ELR (cell line): Measurements from ENCODE around the gene NPFFR1.

Source experiments
- DNase-seq: peaks from one replicate; pipeline ENCODE4 v3.0.0-alpha.2; 2015; ENCODE audit warnings: low read depth

The NPFFR1 gene

GRCh38 chr10:70283445-70284399, at the start of gene NPFFR1:
TSS of gene NPFFR1 (minus strand) at chr10:70284004. CDS start at chr10:70283676, 328 bp downstream.
- DNase-seq = no peak

GRCh38 chr10:70333268-70333667, 49.5 kb upstream of the NPFFR1 start:
- no peak for DNase-seq

- peak; percentile 93 for DNase-seq
Measured at GRCh38 chr10:70331486-70332268, 47.9 kb upstream of the NPFFR1 start.

GRCh38 chr10:70331160-70331485, 47.3 kb upstream of the NPFFR1 start:
- DNase-seq = no peak

- no peak for DNase-seq
Measured at GRCh38 chr10:70330671-70331070, 46.9 kb upstream of the NPFFR1 start.

GRCh38 chr10:70328967-70329366, 45.2 kb upstream of the NPFFR1 start:
- peak; percentile 40 for DNase-seq

- no peak for DNase-seq
Measured at GRCh38 chr10:70328018-70328417, 44.2 kb upstream of the NPFFR1 start.

GRCh38 chr10:70324951-70325781, 41.4 kb upstream of the NPFFR1 start:
- no peak for DNase-seq

- no peak for DNase-seq
Measured at GRCh38 chr10:70324339-70324861, 40.6 kb upstream of the NPFFR1 start.

GRCh38 chr10:70323697-70324338, 40.0 kb upstream of the NPFFR1 start:
- DNase-seq = no peak

- DNase-seq = no peak
Measured at GRCh38 chr10:70323138-70323696, 39.4 kb upstream of the NPFFR1 start.

GRCh38 chr10:70321897-70322890, 38.4 kb upstream of the NPFFR1 start:
- DNase-seq = no peak

GRCh38 chr10:70321233-70321632, 37.4 kb upstream of the NPFFR1 start:
- no peak for DNase-seq

GRCh38 chr10:70320751-70321150, 36.9 kb upstream of the NPFFR1 start:
- no peak for DNase-seq

- DNase-seq = no peak
Measured at GRCh38 chr10:70319824-70320223, 36.0 kb upstream of the NPFFR1 start.

GRCh38 chr10:70319183-70319582, 35.4 kb upstream of the NPFFR1 start:
- no peak for DNase-seq

- no peak for DNase-seq
Measured at GRCh38 chr10:70317943-70318318, 34.1 kb upstream of the NPFFR1 start.

GRCh38 chr10:70317272-70317942, 33.6 kb upstream of the NPFFR1 start:
- no peak for DNase-seq

GRCh38 chr10:70315815-70316214, 32.0 kb upstream of the NPFFR1 start:
- no peak for DNase-seq
